ENCODE measurements around the gene BBX.
"Not testable (repeated sequence)": the region's sequence is repeated elsewhere in the genome, so short reads cannot be mapped to it uniquely, and the experiment has no call there.

Gene BBX

GRCh38 chr3:107833043-107833442 lies 310.3 kb downstream of the BBX start:
- in situ Hi-C loops (cut with HindIII; ENCODE audit: low sequenced_read_pairs): loop anchor here (5.0 kb wide), 1 partner anchor 36 kb away; no protein-coding TSS in a partner anchor

GRCh38 chr3:107833722-107834416 lies 311.1 kb downstream of the BBX start:
- in situ Hi-C loops (cut with HindIII; ENCODE audit: low sequenced_read_pairs): loop anchor here (5.0 kb wide), 1 partner anchor 37 kb away; no protein-coding TSS in a partner anchor

DNA sequence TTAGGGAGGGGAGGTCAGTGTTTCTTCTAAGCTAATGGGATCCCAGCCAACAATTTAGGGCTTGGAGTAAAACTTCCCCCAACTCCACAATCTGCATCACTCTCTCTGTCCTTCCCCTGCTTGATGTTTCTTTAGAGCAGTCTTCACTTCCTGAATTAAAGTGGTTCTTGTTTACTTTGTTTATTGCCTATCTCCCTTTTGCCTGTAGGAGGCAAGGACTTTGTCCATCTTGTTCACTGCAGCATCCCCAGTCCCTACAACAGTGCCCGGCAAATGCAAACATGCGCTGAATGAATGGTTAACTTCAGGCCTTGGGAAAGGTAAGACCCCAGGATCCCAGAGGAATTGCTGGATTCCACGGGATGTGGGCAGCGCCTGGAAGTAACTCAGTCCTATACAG lies 312.2 kb downstream of the BBX start:
- in situ Hi-C loops (cut with HindIII; ENCODE audit: low sequenced_read_pairs): not testable (repeated sequence)

DNA sequence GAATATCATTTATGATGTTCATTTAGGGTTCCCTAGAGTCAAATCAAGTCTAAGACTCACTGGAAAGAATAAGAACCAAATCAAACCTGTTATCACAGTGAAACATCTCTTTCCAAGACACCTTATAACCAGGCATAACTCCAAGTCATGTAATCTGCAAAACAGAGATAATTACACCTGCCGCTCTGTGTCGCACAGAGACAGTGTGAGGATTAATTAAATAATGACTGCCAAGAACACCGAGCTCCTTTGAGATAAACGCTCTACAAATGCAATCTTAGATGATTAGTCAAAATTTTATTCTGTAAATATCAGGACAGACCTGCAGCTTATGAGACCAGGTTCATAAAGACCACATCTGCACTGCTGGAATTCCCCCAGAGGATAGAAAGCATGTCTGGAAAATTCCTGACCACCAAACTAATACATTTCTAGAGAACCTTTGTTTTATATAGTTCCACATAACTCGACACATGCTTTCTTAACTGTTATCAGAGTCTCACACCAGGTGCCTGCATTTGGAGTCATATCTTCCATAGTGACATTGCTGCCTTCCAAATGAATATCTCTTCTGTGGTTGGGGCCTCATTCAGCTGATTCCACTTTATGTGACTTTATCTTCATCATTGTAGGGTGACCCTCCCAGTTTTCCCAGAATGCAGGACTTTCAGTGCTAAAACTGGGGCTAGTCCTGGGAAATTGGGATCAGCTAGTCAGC lies 315.3 kb downstream of the BBX start:
- in situ Hi-C loops (cut with HindIII; ENCODE audit: low sequenced_read_pairs): no loop called here

DNA sequence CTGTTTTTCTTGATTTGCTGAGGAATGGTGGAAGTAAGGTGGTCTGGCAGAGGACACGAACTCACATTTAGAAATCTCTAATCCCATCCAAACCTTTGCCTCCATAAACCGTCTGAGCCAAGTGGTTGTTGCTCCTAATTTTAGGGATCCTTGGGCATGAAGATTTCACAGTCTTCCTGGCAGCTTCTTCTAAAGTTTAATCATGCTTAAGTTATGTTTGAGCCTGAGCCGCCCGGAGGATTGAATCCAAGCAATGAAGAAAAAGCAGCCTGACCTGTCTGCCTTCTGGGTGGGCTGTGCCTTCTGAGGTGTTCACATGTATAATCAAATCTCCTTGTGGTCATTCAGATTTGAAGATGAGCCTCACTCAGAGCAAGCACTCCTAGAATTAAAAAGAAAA lies 319.1 kb downstream of the BBX start:
- in situ Hi-C loops (cut with HindIII; ENCODE audit: low sequenced_read_pairs): no loop called here

- in situ Hi-C loops (cut with HindIII; ENCODE audit: low sequenced_read_pairs): no loop called here
Observed at GRCh38 chr3:107842940-107843339, 320.2 kb downstream of the BBX start.

GRCh38 chr3:107845380-107846278 lies 322.9 kb downstream of the BBX start:
- in situ Hi-C loops (cut with HindIII; ENCODE audit: low sequenced_read_pairs): no loop called here

DNA sequence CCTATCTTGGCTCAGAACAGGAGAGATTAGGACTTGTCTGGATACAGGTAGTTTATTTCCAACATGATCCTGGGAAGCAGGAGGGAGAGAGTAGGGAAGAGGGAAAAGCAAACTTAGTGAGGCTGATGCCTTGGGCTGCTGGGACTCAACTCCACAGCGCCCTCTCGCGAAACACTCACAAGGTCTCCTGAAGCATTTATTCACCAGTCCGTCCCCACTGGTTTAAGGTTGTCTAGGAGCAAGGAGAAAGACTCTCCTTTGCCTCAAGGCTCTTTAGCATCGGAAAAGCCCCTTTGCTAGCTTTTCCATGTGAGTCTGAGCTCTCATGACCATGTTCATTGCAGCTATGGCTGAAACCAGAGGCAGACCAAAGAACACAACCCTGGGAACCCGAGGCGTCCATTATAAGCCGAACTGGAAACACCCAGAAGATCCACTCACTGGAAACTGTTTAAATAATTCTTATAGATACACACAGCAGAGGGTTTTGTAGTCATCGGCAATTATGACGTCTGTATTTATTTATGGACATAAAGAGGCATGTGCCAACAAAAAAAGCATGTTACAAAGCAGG lies 323.6 kb downstream of the BBX start:
- in situ Hi-C loops (cut with HindIII; ENCODE audit: low sequenced_read_pairs): no loop called here

DNA sequence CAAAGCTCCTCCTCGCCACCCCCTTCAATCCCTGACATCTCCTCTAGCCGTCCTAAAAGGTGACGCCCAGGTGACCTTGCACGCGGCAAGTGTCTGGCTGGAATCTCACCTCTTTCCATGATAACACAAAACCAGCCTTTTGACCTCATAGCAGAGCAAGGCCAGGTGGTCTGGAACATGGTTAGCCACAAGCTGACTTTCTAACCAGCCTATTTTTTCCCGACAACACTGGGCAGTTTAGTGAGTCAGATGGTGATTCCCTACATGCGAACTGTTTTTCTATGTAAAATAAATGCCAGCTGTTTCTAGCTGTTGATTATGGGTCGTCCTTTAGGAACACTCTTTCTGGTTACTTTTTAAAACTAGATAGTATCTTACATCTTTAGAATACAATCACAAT lies 325.0 kb downstream of the BBX start:
- in situ Hi-C loops (cut with HindIII; ENCODE audit: low sequenced_read_pairs): no loop called here

DNA sequence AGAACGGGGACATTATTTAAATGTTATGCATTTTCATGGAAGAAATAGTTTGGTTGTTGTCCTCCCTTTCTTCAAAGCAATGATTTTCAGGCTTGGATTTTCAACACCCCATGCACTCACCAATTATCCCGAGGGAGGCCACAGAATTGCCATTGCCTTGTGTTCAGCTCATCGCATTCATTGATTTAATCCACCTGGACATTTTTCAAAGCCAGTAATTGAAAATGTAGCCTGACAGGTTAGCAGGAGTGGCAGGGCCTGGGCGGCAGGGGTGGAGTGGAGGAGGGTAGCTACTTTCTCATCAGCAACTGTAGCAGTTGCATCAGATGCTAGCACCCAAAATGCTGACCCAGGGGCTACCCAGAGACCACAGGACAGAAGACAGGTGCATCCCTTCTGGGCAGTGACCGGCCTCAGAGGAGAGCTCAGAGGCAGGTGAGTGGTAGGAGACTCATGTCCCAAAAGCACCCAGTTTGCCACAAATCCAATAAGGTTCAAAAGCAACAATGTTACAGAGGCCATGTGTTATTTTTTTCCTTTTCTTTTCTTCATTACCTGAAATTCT lies 325.7 kb downstream of the BBX start:
- in situ Hi-C loops (cut with HindIII; ENCODE audit: low sequenced_read_pairs): no loop called here

- in situ Hi-C loops (cut with HindIII; ENCODE audit: low sequenced_read_pairs): no loop called here
Observed at GRCh38 chr3:107850681-107851080, 327.9 kb downstream of the BBX start.

DNA sequence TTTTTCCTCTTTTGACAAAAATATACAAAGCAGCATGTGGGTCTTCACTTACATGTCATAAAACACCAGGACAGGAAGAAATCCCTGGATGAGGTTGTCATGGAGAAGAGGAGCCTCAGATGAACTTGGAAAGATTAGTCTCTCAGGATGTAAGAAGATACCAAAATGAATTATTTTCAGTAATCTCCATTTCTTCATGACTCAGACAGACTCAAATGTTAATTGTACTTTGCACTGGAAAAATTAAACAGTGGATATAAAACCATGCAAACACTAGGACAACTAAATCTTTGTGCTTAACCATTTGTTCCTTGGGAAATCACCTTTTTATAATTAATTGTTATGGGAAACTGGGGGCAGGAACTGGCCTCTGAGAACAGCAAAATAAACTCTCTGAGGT lies 331.1 kb downstream of the BBX start:
- in situ Hi-C loops (cut with HindIII; ENCODE audit: low sequenced_read_pairs): no loop called here

GRCh38 chr3:107854733-107855132 lies 332.0 kb downstream of the BBX start:
- in situ Hi-C loops (cut with HindIII; ENCODE audit: low sequenced_read_pairs): no loop called here

- in situ Hi-C loops (cut with HindIII; ENCODE audit: low sequenced_read_pairs): no loop called here
Observed at GRCh38 chr3:107855710-107856109, 332.9 kb downstream of the BBX start.

DNA sequence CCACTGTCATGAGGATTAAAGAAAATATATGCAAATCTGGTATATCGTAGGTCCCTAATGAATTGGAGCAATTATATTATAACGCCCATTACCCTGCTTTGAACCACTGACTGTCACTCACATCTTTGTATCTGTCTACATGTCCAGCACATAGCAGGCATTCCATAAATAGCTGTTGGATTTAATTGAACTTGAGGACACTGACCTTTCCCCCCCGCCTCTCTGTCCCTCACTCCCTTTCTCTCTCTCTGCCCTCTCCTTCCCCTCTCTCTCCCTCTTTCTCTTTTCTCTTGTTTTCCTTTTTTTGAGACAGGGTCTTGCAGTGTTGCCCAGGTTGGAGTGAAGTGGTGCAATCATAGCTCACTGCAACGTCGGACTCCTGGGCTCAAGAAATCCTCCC lies 335.1 kb downstream of the BBX start:
- in situ Hi-C loops (cut with HindIII; ENCODE audit: low sequenced_read_pairs): no loop called here

DNA sequence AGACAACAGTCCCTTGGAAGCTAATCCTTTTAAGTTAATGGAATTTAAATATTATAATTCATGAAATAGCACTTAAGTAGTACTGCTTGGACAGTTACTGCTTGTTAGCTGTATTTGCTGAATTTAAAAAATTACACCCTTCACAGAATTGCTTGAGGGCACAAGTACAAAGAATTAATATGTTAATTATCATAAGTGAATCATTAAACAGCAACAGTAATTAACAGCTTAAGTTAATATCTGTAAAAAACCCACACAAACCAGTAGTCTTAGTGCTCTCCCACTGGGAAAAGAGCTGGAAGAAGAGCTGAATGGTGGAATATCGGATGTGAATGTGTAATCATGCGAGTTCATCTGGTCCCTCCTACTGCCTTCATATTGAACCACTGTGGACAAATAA lies 336.1 kb downstream of the BBX start:
- in situ Hi-C loops (cut with HindIII; ENCODE audit: low sequenced_read_pairs): no loop called here
